GM19328 (cell line): ENCODE measurements around the gene XIRP2.

ENCODE experiments used
- ATAC-seq: cut with Tn5 transposase; IDR thresholded peaks from one replicate; pipeline ENCODE4 v1.9.1; 2021; ENCODE audit warnings: mild to moderate bottlenecking, moderate library complexity; ENCODE audit not compliant: unreplicated experiment

The XIRP2 gene

GRCh38 chr2:167133614-167134013, 245.3 kb downstream of the XIRP2 start:
- ATAC-seq = no peak

GRCh38 chr2:167134381-167135072, 246.2 kb downstream of the XIRP2 start:
- no peak for ATAC-seq

GRCh38 chr2:167135706-167136105, 247.4 kb downstream of the XIRP2 start:
- ATAC-seq = no peak

GRCh38 chr2:167136879-167137596, 248.8 kb downstream of the XIRP2 start:
- no peak for ATAC-seq

DNA sequence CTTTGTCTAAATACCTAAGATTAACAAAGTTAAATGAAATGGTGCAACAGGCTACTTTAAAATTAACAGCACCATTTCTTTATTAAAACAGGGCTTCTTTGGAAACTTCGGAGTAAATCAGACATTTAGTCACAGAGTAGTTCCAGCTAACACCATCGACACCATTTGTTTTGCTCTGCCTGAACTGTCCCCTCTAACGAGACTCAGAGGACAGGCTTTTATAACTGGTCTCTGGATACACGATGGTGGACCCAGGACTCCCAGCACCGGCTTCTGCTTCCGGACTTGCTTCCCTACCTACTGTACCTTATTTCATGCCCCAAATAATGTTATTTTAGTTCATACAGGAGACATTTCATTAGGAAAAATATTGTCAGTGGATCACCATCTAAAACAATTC, 252.1 kb downstream of the XIRP2 start:
- ATAC-seq = no peak

DNA sequence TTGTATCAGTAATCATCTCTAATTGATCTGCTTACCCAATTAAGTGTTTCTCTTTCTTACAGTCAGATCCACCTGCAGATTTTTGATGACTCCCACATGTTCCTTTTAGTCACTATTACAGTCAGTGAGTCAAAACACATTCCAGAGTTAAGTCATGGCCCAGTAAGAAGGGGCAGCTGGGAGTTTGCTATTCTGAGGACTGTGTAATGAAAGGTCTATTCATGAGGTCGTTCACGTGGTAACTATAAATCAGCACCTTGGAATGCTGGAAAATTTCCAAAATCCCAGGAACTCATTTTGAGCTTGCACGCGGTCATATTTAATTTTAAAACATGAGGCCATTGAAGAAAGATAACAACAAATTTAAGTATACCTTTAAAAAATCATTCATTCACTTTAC, 252.5 kb downstream of the XIRP2 start:
- ATAC-seq = no peak

- no peak for ATAC-seq
Observed at GRCh38 chr2:167142554-167142953, 254.3 kb downstream of the XIRP2 start.

- no peak for ATAC-seq
Observed at GRCh38 chr2:167144179-167144898, 256.1 kb downstream of the XIRP2 start.

- no peak for ATAC-seq
Observed at GRCh38 chr2:167147271-167147941, 259.1 kb downstream of the XIRP2 start.

DNA sequence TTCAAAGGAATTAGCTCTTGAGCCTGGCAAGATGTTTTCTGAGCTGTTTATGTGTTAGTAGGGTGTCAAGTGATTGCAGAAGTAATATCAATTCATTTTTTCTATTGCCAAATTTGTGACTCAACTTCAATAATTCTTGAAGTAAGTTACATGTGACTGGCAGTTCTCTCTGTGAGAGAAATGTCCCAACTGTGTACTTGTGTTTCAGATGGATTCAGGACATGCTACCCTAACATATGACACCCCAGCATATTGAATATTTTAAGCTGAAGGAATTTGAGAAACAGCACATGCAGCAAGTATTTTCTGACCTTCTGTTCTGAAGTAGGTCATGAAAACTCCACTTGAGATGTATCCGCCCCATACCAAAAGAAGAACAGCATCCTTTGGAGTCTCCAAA, 263.6 kb downstream of the XIRP2 start:
- ATAC-seq = no peak

DNA sequence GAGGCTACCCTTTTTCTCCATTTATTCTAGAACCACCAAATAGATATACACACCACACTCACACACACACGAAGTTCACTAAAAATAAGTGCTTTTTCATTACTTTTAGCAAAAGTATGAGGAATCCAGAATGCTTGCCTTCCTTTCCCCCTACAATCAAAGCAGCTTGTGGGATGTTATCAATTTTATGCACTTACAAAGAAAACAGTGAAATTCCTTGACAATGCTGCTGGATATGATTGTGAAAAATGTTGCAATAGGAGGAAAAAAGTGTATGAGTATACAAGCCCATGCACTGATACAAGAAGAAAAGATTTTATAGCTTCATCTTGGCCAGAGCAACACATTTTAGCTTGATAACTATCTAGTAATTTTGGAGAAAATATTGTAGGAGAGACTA, 269.2 kb downstream of the XIRP2 start:
- ATAC-seq = no peak

- ATAC-seq = no peak
Observed at GRCh38 chr2:167177196-167177595, 288.9 kb downstream of the XIRP2 start.

DNA sequence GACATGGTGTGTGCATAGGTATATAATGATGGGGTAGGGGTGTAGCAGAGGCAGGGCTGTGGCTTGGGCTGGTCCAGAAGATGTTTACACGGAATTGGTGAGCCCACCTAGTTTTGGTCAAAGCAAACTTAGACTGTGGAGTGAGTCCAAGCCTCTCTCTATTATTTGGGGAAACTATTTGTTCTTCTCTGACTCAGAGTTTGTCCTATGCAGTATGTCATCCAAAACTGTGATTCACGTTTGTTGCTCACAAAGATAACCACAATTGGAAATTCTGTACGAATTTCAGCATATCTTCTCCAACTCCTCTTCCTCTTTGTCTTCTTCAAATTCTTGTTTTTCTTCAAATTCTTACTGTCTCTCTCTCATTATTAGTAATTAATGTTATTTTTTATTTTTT, 292.9 kb downstream of the XIRP2 start:
- no peak for ATAC-seq

GRCh38 chr2:167181688-167182087, 293.4 kb downstream of the XIRP2 start:
- no peak for ATAC-seq

- no peak for ATAC-seq
Observed at GRCh38 chr2:167182403-167182802, 294.1 kb downstream of the XIRP2 start.

GRCh38 chr2:167183931-167184330, 295.7 kb downstream of the XIRP2 start:
- ATAC-seq = no peak

DNA sequence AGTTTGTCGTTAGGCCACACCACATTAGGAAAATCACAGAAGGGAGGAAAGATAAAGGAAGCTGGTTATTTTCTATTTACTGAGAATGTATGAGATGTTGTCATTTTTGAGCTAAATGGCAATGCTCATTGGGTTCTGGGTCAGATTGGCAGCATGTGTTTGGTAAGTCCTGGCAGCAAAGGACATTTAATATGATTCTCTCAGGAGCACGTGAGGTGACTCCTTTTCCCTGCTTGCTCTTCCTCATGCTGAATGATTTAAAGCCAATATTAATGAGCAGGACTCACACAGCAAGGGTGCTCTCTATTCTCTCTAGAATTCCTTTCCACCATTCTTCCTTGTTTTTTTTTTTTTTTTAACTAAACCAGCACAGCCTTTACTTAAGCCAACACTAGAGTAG, 298.2 kb downstream of the XIRP2 start:
- ATAC-seq = no peak

DNA sequence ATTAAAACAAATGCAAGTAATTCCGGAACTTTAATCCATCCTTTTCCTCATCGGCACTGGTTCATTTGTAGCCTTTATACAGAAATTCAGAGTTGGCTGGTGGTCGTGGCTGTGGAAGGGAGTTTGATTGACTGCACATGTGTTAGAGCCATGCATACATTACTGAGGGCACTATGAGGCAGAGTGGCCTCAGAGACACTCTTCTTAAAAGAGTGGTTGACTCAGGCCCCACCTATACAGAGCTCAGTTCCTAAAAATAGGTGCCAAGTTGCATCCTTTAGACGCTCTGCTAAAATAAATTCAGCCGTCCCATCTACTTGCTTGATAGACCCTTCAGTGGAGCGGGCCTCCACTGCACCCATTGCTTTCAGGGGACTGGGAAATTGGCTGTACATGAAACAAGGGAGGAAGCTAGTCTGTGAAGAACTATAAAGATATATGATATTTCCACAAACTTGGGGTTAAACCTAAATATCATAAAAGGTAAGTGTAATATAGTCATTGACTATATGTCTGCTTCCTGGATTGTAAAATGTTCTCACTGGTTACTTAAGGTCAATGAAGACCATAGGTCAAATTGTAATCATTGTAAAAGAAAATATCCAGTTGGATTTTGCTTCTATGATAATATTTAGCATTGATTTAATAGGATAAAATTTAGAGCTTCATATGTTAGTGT, 298.9 kb downstream of the XIRP2 start:
- no peak for ATAC-seq

DNA sequence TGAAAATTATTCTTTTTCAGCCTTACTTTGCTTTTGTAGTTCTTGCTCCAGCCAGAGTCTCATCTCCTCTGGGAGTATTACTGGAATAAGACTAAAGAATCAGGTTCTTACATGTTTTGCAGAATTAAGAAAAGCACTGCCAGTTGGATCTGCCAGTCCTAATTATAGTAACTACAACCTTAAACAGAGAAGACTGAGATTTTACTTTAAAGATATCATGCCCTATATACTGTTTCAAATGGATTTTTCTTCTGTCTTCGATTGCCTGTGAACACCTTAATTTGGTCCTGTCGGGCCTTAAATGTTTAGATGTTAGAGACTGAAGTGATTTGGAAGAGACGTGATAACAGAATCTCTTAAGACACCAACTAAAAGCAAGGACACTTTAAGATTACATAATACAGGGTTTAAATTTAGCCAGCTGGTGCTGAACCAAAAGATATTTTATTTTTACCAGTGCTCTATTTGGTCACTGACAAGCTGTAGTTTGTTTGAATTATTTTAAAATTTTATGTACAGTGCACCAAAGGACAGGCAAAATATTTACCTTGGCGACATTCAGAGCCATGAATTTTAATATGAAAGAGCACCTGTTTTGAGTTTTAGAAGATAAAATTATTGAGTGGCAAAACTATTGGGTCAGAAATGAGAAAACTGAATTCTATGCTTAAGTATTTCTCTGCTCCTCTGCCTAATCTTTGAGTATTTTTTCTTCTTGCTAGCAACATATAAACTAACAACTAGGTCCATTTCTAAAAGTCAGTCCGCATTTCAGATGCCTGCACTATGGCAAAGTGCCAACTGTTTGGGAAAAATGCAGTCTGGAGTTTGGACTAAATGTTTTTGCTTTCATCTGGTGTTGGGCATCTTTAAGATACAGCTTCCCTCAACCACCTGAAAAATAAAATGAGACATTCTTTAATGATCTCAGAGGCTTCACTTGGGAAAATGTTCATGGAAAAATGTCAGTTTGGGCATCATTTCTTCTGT, 300.0 kb downstream of the XIRP2 start:
- ATAC-seq = no peak

DNA sequence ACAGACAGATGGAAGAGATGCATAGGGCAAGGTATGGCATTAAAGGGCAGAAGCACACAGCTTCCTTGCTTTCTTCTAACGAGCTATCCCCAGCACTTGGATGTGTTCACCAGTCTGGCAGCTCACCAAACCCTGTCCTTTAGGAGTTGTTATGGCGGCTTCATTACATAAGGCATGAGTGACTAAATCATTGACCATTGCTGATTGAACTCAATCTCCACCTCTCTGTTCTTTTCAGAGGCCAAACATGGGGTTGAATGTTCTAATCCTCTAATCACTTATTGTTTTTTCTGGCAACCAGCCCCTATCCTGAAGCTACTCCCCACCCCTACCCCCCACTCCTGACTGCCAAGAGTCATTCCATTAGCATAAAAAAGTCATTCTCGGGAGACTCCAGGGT, 301.8 kb downstream of the XIRP2 start:
- no peak for ATAC-seq
